Tongue (tissue), 2 donors: ENCODE results near the gene PTX3. TPM values are rescaled to one million over a fixed set of nuclear protein-coding genes. Genes with fewer than 3 reads are reported as not detected.

Experiments
- DNase-seq: peaks from one replicate; pipeline ENCODE4 v3.0.0-alpha.2; 2015
- total RNA-seq: library from RNA; depleted of rRNA; stranded (reverse); fragments of >200 nt; gene quantifications from one replicate; pipeline ENCODE4 v1.2.3, GENCODE V29; 2014

The PTX3 gene
- total RNA-seq, 1 donor from 2014 or later = 3.5 TPM

DNA sequence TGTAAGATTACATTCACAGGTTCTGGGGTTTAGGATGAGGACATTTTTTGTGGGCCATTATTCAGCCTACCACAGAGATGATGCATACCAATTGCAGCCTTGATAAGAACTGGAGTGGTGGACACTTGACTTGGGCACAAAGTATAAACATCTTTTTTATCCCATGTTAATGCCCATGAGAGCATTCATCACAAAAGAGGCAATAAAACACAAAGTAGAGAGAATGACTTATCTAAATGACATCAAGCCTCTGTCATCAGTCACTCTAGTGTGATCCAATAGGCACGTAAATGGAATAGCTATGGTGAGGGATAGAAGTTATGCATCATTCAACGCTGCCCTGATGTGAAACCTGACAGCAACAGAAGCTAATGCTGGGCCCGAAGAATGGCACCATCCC lies 40.8 kb downstream of the PTX3 start:
- DNase-seq = no peak

DNA sequence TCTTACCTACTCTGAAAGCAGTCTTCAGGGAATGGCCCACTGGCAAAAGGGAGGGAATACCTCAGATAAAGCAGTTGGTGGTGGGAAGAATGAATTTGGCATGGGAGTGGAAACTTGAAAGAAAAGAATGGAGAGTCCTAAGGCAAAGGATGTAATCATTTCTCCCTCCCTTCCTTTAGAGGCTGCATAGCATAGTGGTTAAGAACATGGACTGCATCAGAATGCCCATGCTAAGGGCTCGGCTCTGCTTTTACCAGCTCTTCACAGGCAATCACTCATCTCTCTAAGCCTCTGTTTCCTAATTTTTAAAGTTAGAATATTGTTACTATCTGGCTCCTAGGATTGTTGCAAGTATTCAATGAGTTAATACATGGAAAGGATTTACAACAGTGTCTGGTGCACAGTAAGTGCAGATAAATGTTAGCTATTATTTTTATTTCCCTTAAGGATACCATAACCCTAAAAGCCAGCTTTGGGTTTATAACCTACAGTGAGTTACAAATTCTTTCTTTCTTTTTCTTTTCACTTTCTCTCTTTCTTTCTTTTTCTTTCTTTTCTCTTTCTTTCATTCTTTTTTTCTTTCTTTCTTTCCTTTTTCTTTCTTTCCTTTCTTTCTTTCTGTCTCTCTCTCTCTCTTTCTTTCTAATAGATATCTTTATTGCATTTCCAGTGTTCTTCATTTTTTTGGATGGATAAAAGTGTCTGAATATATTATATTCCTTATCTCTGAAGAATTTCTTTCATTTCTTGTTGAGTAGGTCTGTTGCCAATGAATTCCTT lies 43.0 kb downstream of the PTX3 start:
- no peak for DNase-seq

DNA sequence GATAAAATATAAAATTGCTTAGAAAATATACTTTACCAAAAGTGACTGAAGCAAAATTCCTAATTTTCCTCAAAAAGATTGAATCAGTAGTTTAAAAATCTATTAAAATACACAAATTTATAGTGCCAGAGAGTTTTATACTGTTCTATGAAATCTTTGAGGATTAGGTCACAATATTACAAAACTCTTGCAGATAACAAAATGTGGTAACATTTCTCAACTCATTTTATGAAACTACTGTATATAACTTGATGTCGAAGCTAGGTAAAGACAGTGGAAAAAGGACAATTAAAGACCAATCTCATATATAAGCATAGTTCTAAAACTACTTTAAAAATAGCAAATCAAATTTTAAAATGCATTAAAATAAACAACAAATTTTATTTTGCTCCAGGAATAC lies 50.7 kb downstream of the PTX3 start:
- DNase-seq = no peak

DNA sequence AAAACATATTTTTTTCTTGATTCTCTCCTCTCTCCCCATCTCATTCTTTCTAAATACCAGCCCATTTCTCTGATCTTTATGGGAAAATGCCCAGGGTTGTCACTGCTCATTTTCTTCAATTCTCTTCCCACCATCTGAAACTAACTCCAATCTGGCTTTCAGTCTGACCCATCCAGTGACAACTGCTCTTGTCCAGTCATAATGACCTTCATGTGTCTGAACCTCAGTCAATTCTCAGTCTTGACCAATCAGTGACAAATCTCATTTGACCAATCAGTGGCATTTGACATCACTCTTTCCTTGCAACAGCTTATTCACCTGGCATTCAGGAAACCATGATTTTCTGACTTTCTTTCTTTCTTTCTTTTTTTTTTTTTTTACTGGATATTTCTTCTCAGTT lies 51.5 kb downstream of the PTX3 start:
- DNase-seq = no peak

DNA sequence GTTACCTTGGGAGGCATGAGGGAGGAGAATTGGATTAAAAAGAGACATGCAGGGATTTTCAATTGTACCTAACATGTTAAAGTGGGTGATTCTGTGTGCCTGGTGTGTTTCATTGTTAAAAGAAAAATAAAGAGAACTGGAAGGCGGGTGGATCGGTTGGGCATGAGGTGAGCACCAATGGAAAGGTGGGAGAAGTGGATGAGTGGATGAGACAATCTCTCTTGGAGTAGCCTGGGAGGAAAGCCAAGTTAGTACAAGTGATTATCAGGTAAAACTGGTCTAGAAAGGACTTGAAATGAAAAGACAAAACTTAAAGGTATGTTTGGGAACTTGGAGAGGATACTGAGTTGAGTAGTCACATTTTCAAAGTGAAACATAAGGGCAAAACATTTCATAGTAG lies 54.5 kb downstream of the PTX3 start:
- no peak for DNase-seq

Other genes starting within 250 kb of the PTX3 start
- gene VEPH1, start 66.6 kb downstream of the PTX3 start, total RNA-seq = 7.8 TPM